GM21737 (cell line): ENCODE results near the gene IPP.
"Not testable (repeated sequence)": the region's sequence is repeated elsewhere in the genome, so short reads cannot be mapped to it uniquely, and the experiment has no call there.

Experiments used
- ATAC-seq: cut with Tn5 transposase; IDR thresholded peaks from one replicate; pipeline ENCODE4 v1.9.1; 2021; ENCODE audit warnings: mild to moderate bottlenecking, moderate library complexity; ENCODE audit not compliant: unreplicated experiment

The IPP gene

DNA sequence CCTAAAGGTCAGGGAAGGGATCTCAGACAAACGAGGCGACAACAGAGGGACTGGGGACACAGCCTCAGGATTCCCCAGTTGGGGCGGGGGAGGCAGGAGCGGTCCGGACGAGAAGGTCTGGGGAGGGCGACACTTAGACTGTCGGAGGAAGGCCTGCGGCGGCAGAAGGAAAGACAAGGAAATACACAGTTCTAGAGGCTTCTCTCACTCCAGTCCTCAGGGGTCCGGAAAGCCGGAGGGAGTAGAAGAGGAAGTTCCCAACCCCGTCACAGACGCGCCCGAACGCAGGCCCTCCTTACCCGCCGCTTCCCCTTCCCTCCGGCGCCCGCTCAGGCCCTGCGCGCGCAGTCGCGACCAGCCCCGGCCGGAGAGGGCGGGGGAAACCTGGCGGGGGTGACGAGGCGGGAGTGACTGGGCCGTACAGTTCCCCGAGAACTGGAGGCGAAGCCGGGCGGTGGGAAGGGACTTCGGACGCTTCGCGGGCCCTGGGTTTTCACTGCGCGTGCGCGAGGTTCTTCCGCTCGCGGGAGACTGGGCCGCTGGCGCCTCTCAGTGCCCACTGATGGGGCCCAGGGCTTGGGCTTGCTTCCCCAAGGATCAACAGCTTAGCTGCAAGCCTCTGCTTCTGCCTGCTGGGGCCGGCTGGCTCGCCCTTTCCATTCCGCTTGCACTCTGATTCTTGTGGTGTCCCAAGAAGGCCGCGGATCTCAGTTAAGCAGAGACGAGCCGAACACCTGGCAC, at the start of gene IPP:
Gene IPP, minus strand, starts transcription at position 356 of the 741 bp plus-strand sequence. CDS start 4,242 bp downstream, outside the sequence.
- ATAC-seq, result peak; percentile 91

DNA sequence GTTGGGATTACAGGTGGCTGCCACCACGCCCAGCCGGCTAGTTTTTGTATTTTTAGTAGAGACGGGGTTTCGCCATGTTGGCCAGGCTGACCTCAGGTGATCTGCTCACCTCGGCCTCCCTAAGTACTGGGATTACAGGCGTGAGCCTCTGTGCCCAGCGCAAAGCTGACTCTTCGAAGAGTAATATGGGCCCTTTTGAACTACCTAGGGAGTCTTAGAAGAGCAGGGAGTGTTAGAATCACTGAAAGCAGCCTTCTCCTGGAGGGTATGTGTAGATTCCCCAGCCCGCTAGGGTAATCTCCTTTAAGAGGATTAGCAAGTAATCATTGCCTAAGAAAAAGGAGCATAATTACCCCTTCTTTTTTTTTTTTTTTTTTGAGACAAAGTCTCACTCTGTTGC, 46.5 kb upstream of the IPP start:
- ATAC-seq, result no peak

DNA sequence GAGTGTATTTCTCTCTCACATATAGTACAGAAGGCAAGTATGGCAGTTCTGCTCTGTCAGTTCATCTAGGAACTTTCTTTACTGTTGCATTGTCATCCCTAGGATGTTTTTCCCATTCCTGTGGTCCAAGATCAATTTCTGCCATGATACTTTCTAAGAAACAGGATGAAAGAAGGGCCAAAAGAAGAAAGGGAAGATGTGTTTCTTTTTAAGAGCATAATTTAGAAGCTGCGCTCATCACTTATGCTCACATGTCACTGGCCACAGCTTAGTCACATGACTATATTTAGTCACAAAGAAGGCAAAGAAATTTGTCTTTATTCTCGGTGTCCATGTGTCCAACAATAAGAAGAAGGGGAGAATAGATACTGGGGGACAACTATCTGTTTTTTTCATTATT, 45.9 kb upstream of the IPP start:
- ATAC-seq, result no peak

DNA sequence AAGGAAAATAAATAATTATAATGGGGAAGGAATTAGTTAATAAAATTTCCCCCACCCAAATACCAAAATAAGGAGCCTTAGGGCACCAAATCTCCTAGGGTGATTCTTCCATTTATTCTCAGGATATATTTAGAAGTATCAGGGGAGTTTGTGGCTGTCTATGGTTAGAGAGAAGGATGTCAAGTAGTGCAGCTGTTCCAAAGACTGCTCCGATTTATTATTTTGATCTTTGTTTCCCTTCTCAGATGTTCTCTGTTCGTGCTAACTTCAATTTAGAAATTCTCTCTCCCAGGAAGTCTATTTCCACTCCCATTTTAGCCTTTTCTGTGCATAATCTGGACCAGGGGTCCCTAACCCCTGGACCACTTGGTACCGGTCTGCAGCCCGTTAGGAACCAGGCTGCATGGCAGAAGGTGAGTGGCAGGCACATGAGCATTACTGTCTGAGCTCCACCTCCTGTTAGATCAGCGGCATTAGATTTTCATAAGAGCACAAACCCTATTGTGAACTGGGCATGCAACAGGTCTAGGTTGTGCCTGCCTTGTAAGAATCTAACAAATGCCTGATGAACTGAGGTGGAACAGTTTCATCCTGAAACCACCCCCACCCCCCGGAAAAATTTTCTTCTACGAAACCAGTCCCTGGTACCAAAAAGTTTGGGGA, 43.6 kb upstream of the IPP start:
- ATAC-seq, result no peak

DNA sequence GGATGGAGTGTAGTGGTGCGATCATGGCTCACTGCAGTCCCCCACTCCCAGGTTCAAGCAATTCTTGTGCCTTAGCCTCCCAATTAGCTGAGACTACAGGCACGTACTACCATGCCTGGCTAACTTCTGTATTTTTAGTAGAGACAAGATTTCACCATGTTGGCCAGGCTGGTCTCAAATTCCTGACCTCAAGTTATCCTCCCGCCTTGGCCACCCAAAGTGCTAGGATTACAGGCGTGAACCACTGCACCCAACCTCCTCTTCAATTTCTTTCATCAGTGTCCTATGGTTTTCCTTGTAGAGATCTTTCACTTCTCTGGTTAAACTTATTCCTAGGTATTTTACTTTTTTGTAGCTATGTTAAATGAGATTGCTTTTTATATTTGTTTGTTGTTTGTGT, 42.3 kb upstream of the IPP start:
- ATAC-seq, result no peak

DNA sequence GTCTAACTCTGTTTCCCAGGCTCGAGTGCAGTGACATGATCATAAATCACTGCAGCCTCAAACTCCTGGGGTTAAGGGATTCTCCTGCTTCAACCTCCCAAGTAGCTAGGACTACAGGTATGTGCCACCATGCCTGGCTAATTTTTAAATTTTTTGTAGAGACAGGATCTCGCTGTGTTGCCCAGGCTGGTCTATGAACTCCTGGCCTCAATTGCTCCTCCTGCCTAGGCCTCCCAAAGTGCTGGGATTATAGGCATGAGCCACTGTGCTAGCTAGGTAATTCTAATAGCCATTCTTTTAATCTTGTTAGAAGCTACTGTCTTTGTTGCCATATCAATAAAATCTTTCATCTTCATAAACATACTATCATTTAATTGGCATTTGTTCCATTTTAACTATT, 39.1 kb upstream of the IPP start:
- no peak for ATAC-seq

DNA sequence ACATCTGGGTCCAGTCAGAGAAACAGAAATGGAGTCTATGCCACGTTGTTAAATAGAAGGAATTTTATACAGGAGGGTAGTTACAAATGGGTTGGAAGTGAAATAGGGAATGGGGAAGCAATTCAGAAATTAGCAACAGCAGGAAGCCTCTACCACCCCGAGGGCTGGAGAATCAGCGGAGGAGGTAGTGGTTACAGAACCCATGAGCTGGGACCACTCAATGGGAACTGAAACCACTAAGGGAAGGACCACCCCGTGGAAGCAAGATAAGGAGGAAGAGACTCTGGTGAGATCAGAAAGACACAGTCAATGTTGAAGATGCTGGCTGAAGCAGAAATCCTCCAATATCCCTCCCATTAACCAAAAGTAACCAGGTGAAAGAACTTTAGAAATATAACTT, 37.5 kb upstream of the IPP start:
- no peak for ATAC-seq

DNA sequence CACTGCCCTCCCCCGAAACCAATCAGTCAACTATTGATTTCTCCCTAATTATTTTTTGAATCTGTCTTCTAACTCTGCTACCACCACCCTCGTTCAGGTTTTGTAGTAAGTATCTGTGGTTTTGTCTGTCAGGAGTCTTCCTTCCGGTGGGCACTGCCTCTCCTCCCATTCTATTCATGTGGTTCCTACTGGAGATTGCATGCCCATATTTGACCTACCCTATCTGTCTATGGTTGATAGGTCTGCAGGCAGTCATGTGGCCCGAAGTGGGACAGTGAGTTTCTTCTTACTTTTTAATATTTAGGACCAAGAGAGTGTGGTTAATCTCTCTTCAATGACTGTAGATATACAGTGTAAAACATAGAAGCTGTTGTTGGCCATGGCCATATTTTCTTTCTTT, 35.1 kb upstream of the IPP start:
- no peak for ATAC-seq

DNA sequence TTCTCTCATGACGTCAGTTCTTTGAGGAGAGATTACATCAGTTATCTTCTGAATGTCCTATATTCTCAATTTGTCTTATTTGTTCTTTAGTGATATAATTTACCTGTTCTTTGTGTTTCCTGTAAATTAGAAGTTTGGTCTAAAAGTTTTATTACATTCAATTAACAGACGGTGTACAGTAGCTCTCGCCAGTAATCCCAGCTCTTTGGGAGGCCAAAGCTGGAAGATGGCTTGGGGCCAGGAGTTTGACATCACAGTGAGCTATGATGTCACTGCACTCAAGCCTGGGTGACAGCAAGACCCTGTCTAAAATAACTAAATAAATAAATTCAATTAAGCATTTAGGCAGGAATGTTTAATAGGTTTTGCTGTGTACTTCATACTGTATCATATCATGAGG, 25.3 kb upstream of the IPP start:
- ATAC-seq, result no peak

DNA sequence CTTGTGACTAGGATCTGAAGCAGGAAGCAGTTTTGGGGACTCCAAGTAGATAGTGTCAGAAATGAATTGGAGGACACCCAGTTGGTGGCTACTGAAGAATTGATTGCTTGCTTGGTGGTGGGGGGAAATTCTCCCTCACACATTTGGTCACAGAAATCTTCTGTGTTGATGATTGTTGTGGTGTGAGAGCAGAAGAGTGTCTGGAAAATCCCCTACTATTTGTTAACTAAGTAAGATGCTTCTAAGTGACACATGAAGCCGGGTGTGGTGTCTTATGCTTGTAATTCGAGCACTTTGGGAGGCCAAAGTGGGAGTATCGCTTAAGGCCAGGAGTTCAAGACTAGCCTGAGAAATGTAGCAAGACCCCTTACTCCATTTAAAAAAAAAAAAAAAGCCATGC, 22.5 kb upstream of the IPP start:
- no peak for ATAC-seq

- ATAC-seq, result no peak
Measured at GRCh38 chr1:45769261-45769932, 18.9 kb upstream of the IPP start.

DNA sequence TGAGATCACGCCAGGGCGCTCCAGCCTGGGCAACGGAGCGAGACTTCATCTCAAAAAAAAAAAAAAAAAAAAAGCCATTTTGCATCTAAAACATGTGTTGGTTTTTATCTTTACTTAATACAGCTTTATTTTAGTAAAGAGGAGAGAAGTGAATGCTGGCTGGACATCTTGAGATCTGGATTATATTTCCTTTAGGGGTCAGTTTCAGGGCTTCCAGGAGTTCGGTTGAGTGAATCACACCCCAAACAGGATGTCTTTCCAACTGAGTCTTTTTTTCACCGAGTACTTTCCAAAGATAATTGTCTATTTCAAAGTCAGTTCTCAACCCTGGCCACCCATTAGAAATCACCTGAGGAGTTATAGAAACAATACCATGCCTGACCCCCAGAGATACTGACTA, 16.6 kb upstream of the IPP start:
- ATAC-seq, result no peak

DNA sequence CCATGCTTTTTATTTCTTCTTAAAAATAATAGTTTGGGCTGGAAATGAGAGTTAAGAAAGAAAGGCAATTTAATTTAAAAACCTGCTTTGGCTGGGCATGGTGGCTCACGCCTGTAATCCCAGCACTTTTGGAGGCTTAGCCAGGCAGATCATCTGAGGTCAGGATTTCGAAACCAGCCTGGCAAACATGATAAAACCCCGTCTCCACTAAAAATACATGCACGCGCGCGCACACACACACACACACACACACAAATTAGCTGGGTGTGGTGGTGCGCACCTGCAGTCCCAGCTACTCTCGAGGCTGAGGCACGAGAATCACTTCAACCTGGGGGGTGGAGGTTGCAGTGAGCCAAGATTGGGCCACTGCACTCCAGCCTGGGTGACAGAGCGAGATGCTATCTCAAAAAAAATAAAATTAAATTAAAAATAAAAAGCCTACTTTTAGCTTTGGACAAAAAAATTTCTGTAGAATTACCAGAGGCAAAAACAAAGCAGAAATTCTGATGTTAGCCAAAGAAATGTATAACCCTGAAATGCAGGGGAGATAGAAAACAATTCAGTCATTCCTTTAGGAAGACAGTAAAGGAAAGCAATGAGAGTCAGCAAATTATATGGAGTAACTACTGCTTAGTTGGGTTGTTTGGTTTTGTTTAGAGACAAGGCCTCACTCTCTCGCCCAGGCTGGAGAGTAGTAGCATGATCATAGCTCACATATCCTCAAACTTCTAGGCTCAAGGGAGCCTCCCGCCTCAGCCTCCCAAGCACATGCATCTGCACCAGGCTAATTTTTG, 15.7 kb upstream of the IPP start:
- no peak for ATAC-seq

GRCh38 chr1:45762291-45762690, 11.8 kb upstream of the IPP start:
- ATAC-seq, result no peak

DNA sequence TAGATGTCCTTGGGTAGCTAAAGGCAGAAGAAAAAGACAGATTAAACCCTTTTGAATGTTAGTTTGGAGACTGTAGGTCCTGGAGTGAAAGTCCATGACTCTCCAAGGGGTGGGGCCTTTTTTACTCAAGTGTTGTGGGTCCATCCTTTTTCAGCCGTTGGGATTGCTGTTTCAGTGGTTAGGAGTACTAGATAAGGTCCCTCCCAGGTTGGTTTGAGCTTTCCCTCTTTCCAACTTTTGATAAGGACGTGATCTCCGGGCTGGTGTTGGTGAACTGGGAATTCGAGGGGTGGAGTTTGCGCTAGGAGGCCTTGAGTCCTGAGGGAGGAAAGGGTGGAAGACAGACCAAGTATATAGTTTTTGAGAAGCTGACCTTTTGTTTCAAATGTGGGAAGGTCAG, 5.2 kb upstream of the IPP start:
- no peak for ATAC-seq

- no peak for ATAC-seq
Measured at GRCh38 chr1:45753248-45754037, 3.0 kb upstream of the IPP start.

DNA sequence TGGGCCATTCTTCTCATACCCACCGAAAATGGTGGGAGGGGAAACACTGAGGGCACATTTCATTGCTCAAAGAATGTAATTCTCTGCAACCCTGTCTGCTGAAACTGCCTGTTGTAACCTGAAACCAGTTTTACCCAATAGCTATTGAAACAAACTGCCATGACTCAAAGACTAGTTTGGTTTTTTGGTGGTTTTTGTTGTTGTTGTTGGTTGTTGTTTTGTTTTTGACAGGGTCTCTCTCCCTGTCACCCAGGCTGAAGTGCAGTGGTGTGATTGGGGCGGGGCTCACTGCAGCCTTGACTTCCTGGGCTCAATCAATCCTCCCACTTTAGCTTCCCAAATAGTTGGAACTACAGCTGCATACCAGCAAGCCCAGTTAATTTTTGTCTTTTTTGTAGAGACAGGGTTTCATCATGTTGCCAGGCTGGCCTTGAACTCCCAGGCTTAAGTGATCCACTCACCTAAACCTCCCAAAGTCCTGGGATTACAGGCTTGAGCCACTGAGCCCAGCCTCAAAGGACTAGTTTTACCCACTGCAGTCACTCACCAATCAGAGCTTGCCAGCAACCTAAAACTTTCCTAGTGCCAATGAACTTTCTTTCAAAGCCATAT, 2.1 kb upstream of the IPP start:
- no peak for ATAC-seq

GRCh38 chr1:45752014-45752413, 1.6 kb upstream of the IPP start:
- no peak for ATAC-seq

DNA sequence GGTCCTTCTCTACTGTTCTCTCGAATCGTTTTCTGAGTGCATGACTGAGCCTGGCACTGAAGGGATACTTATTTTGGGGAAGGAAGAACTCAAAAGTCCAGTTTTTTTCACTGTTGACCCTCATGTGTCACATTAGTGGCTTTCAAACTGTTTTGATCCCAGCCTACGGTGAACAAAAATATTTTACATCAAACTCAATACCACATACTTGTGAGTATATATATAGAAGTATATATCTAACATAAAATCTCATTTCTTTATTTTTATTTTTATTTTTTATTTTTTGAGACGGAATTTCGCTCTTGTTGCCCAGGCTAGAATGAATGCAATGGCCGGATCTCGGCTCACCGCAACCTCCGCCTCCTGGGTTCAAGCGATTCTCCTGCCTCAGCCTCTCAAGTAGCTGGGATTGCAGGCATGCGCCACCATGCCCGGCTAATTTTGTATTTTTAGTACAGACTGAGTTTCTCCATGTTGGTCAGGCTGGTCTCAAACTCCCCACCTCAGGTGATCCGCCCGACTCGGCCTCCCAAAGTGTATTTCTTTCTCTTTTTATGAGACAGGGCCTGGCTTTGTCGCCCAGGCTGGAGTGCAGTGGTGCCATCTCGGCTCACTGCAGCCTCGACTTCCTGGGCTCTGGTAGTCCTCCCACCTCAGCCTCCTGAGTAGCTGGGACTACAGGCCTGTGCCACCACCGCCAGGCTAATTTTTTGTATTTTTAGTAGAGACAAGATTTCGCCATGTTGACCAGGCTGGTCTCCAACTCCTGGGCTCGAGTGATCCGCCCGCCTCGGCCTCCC, 786 bp upstream of the IPP start:
- ATAC-seq, result not testable (repeated sequence)
